HG03139 (cell line): Measurements from ENCODE around the gene OR51V1.
"Not testable (repeated sequence)": the region's sequence is repeated elsewhere in the genome, so short reads cannot be mapped to it uniquely, and the experiment has no call there.

Experiments
- ATAC-seq: cut with Tn5 transposase; IDR thresholded peaks from one replicate; pipeline ENCODE4 v1.9.1; 2021; ENCODE audit not compliant: unreplicated experiment

The OR51V1 gene

GRCh38 chr11:5200582-5200981 lies at the start of gene OR51V1:
Gene OR51V1 (minus strand): TSS chr11:5200682. CDS start chr11:5200682, 0 bp downstream.
- ATAC-seq, result no peak

GRCh38 chr11:5249807-5250396 lies 49.4 kb upstream of the OR51V1 start, which contains the start of gene HBG1:
Gene HBG1 (minus strand): TSS chr11:5249857. CDS start chr11:5249804, 53 bp downstream.
- not testable (repeated sequence) for ATAC-seq

GRCh38 chr11:5248498-5248897 lies 48.0 kb upstream of the OR51V1 start:
- not testable (repeated sequence) for ATAC-seq

GRCh38 chr11:5247472-5248192 lies 47.1 kb upstream of the OR51V1 start:
- ATAC-seq, result no peak

GRCh38 chr11:5246772-5247471 lies 46.4 kb upstream of the OR51V1 start:
- no peak for ATAC-seq

- ATAC-seq, result no peak
Measured at GRCh38 chr11:5245155-5245554, 44.7 kb upstream of the OR51V1 start.

GRCh38 chr11:5243816-5244180 lies 43.3 kb upstream of the OR51V1 start:
- ATAC-seq, result no peak

GRCh38 chr11:5242933-5243815 lies 42.7 kb upstream of the OR51V1 start:
- ATAC-seq, result peak; percentile 70

GRCh38 chr11:5242208-5242607 lies 41.7 kb upstream of the OR51V1 start:
- no peak for ATAC-seq

GRCh38 chr11:5241458-5241857 lies 41.0 kb upstream of the OR51V1 start:
- ATAC-seq, result no peak

GRCh38 chr11:5240458-5240857 lies 40.0 kb upstream of the OR51V1 start:
- ATAC-seq, result no peak

- no peak for ATAC-seq
Measured at GRCh38 chr11:5240056-5240455, 39.6 kb upstream of the OR51V1 start.

GRCh38 chr11:5239046-5239445 lies 38.6 kb upstream of the OR51V1 start:
- no peak for ATAC-seq

GRCh38 chr11:5238486-5238885 lies 38.0 kb upstream of the OR51V1 start:
- no peak for ATAC-seq

- ATAC-seq, result no peak
Measured at GRCh38 chr11:5237420-5237819, 36.9 kb upstream of the OR51V1 start.

- no peak for ATAC-seq
Measured at GRCh38 chr11:5235364-5236095, 35.0 kb upstream of the OR51V1 start.

GRCh38 chr11:5234381-5234834 lies 33.9 kb upstream of the OR51V1 start, which contains the start of gene HBD:
Gene HBD (minus strand): TSS chr11:5234483. CDS start chr11:5234433, 50 bp downstream.
- peak; percentile 87 for ATAC-seq

- no peak for ATAC-seq
Measured at GRCh38 chr11:5233307-5233706, 32.8 kb upstream of the OR51V1 start.

- no peak for ATAC-seq
Measured at GRCh38 chr11:5232821-5233220, 32.3 kb upstream of the OR51V1 start.

GRCh38 chr11:5232176-5232575 lies 31.7 kb upstream of the OR51V1 start:
- no peak for ATAC-seq
